GM12892 (cell line): ENCODE measurements around the gene IP6K1.
A peak's percentile ranks its signal among the peaks of the same experiment; 100 is the strongest.

Experiments used
- DNase-seq: peaks from one replicate; pipeline ENCODE4 v3.0.0; 2011; ENCODE audit not compliant: insufficient read length
- FAIRE-seq: peaks from 2 replicates; lab custom pipeline; 2011; peaks lifted over from hg19 to GRCh38; lab: Jason Lieb, UNC
- POLR2A ChIP-seq: IDR thresholded peaks from 2 replicates; pipeline ENCODE4 v1.6.1; 2011; ENCODE audit warnings: low read depth, low read length, control low read depth
- POLR2AphosphoS5 ChIP-seq: IDR thresholded peaks from 2 replicates; pipeline ENCODE4 v1.6.1; 2011; ENCODE audit warnings: low read depth, low read length, control low read depth
- TAF1 ChIP-seq: IDR thresholded peaks from 2 replicates; pipeline ENCODE4 v1.6.1; 2011; ENCODE audit warnings: low read depth, mild to moderate bottlenecking, control low read depth, low read length, borderline replicate concordance

IP6K1 gene

GRCh38 chr3:49804141-49805041, 18.0 kb upstream of the IP6K1 start:
- FAIRE-seq, result peak; percentile 67
- no peak for DNase-seq
- peak; percentile 30; the same call in 1 of the 2 replicates for TF ChIP-seq POLR2A
- TF ChIP-seq POLR2AphosphoS5, result no peak; the same call in 1 of the 2 replicates

GRCh38 chr3:49803465-49804140, 17.3 kb upstream of the IP6K1 start:
- FAIRE-seq (peak; percentile 92), DNase-seq (peak; percentile 53)
- no peak for TF ChIP-seq TAF1
- TF ChIP-seq POLR2A, result no peak
- TF ChIP-seq POLR2AphosphoS5, result no peak; the same call in 1 of the 2 replicates

- TF ChIP-seq POLR2AphosphoS5, result no peak
- TF ChIP-seq POLR2A, result peak; percentile 41; the same call in 1 of the 2 replicates
- no peak for TF ChIP-seq TAF1
- DNase-seq (peak; percentile 94), FAIRE-seq (peak; percentile 98)
Observed at GRCh38 chr3:49802719-49803464, 16.6 kb upstream of the IP6K1 start, which contains the start of gene INKA1. INKA1 (plus strand) TSS chr3:49803261; CDS start chr3:49803393, 132 bp downstream.

- DNase-seq (no peak), FAIRE-seq (no peak)
- TF ChIP-seq TAF1, result no peak
- TF ChIP-seq POLR2AphosphoS5, result no peak
- TF ChIP-seq POLR2A, result no peak
Observed at GRCh38 chr3:49801160-49801559, 14.8 kb upstream of the IP6K1 start.

- DNase-seq (no peak), FAIRE-seq (no peak)
- no peak for TF ChIP-seq TAF1
- TF ChIP-seq POLR2A, result no peak
- no peak for TF ChIP-seq POLR2AphosphoS5
Observed at GRCh38 chr3:49799761-49800160, 13.4 kb upstream of the IP6K1 start, which contains the start of gene CDHR4. CDHR4 (minus strand) TSS chr3:49799873; CDS start chr3:49799812, 61 bp downstream.

GRCh38 chr3:49799105-49799504, 12.8 kb upstream of the IP6K1 start:
- no peak for TF ChIP-seq POLR2A
- DNase-seq (no peak), FAIRE-seq (no peak)

GRCh38 chr3:49794926-49795905, 8.9 kb upstream of the IP6K1 start:
- no peak for DNase-seq
- no peak for FAIRE-seq
- no peak for TF ChIP-seq POLR2AphosphoS5
- TF ChIP-seq POLR2A, result no peak
- TF ChIP-seq TAF1, result no peak

- FAIRE-seq (no peak), DNase-seq (peak; percentile 5)
- no peak for TF ChIP-seq POLR2A
- TF ChIP-seq TAF1, result no peak
- TF ChIP-seq POLR2AphosphoS5, result no peak
Observed at GRCh38 chr3:49794431-49794830, 8.1 kb upstream of the IP6K1 start.

GRCh38 chr3:49793486-49794085, 7.2 kb upstream of the IP6K1 start:
- TF ChIP-seq POLR2AphosphoS5 (no peak), TAF1 (no peak)
- no peak for FAIRE-seq

GRCh38 chr3:49792371-49793150, 6.2 kb upstream of the IP6K1 start:
- TF ChIP-seq POLR2AphosphoS5, result no peak
- no peak for FAIRE-seq

More at GRCh38 chr3:49793486-49794085, 7.2 kb upstream of the IP6K1 start:
- DNase-seq, result peak; percentile 12

More at GRCh38 chr3:49792371-49793150, 6.2 kb upstream of the IP6K1 start:
- DNase-seq, result peak; percentile 6
